NCI-H774 (cell line): ENCODE results near the gene TMEM87A.
"Not testable (repeated sequence)": the region's sequence is repeated elsewhere in the genome, so short reads cannot be mapped to it uniquely, and the experiment has no call there.

Source experiments
- DNase-seq: peaks from one replicate; lab custom pipeline; 2025; lab: John Stamatoyannopoulos, UW

TMEM87A gene

GRCh38 chr15:42270996-42271395, 2.2 kb downstream of the TMEM87A start:
- no peak for DNase-seq

GRCh38 chr15:42270551-42270950, 2.7 kb downstream of the TMEM87A start:
- DNase-seq: no peak

GRCh38 chr15:42267286-42267685, 5.9 kb downstream of the TMEM87A start:
- no peak for DNase-seq

GRCh38 chr15:42264795-42265194, 8.4 kb downstream of the TMEM87A start:
- DNase-seq: no peak

GRCh38 chr15:42253300-42253699, 19.9 kb downstream of the TMEM87A start:
- no peak for DNase-seq

- DNase-seq: no peak
Measured at GRCh38 chr15:42240823-42241222, 32.4 kb downstream of the TMEM87A start.

- DNase-seq: no peak
Measured at GRCh38 chr15:42239528-42240182, 33.6 kb downstream of the TMEM87A start.

GRCh38 chr15:42233107-42233506, 40.1 kb downstream of the TMEM87A start:
- no peak for DNase-seq

- no peak for DNase-seq
Measured at GRCh38 chr15:42232606-42233005, 40.6 kb downstream of the TMEM87A start.

GRCh38 chr15:42231088-42231487, 42.1 kb downstream of the TMEM87A start:
- no peak for DNase-seq

- not testable (repeated sequence) for DNase-seq
Measured at GRCh38 chr15:42228981-42229380, 44.3 kb downstream of the TMEM87A start.

- DNase-seq: no peak
Measured at GRCh38 chr15:42228036-42228435, 45.2 kb downstream of the TMEM87A start.

- peak; percentile 20 for DNase-seq
Measured at GRCh38 chr15:42226648-42227047, 46.6 kb downstream of the TMEM87A start.

- peak; percentile 10 for DNase-seq
Measured at GRCh38 chr15:42220216-42220615, 53.0 kb downstream of the TMEM87A start.

- no peak for DNase-seq
Measured at GRCh38 chr15:42218953-42219592, 54.2 kb downstream of the TMEM87A start.

GRCh38 chr15:42217568-42217967, 55.7 kb downstream of the TMEM87A start:
- DNase-seq: no peak

GRCh38 chr15:42215913-42216829, 57.1 kb downstream of the TMEM87A start:
- DNase-seq: no peak

- no peak for DNase-seq
Measured at GRCh38 chr15:42214600-42214999, 58.6 kb downstream of the TMEM87A start.

- no peak for DNase-seq
Measured at GRCh38 chr15:42213511-42213910, 59.7 kb downstream of the TMEM87A start.

GRCh38 chr15:42210696-42211095, 62.5 kb downstream of the TMEM87A start:
- DNase-seq: no peak

GRCh38 chr15:42207674-42208579, 65.3 kb downstream of the TMEM87A start, which contains the start of gene VPS39:
Gene VPS39, minus strand, starts transcription at chr15:42208304. Its CDS starts 151 bp downstream, at chr15:42208153.
- peak; percentile 80 for DNase-seq

- DNase-seq: no peak
Measured at GRCh38 chr15:42206406-42206805, 66.8 kb downstream of the TMEM87A start.
